HG03095 (cell line): ENCODE data around the gene PSG6.
"Not testable (repeated sequence)": the region's sequence is repeated elsewhere in the genome, so short reads cannot be mapped to it uniquely, and the experiment has no call there.

ENCODE experiments used
- ATAC-seq: cut with Tn5 transposase; IDR thresholded peaks from one replicate; pipeline ENCODE4 v1.9.1; 2021; ENCODE audit warnings: moderate library complexity; ENCODE audit not compliant: unreplicated experiment

Gene PSG6

GRCh38 chr19:42854745-42855144 lies 62.9 kb downstream of the PSG6 start:
- ATAC-seq, result not testable (repeated sequence)

- ATAC-seq, result not testable (repeated sequence)
These were observed 64.5 kb downstream of the PSG6 start for GRCh38 chr19:42853231-42853630.

GRCh38 chr19:42852821-42853220 lies 64.9 kb downstream of the PSG6 start:
- not testable (repeated sequence) for ATAC-seq
